ENCODE data around the gene NOD1. TPM values are rescaled to one million over a fixed set of nuclear protein-coding genes. Genes with fewer than 3 reads are reported as not detected.

NOD1 gene, protein sequence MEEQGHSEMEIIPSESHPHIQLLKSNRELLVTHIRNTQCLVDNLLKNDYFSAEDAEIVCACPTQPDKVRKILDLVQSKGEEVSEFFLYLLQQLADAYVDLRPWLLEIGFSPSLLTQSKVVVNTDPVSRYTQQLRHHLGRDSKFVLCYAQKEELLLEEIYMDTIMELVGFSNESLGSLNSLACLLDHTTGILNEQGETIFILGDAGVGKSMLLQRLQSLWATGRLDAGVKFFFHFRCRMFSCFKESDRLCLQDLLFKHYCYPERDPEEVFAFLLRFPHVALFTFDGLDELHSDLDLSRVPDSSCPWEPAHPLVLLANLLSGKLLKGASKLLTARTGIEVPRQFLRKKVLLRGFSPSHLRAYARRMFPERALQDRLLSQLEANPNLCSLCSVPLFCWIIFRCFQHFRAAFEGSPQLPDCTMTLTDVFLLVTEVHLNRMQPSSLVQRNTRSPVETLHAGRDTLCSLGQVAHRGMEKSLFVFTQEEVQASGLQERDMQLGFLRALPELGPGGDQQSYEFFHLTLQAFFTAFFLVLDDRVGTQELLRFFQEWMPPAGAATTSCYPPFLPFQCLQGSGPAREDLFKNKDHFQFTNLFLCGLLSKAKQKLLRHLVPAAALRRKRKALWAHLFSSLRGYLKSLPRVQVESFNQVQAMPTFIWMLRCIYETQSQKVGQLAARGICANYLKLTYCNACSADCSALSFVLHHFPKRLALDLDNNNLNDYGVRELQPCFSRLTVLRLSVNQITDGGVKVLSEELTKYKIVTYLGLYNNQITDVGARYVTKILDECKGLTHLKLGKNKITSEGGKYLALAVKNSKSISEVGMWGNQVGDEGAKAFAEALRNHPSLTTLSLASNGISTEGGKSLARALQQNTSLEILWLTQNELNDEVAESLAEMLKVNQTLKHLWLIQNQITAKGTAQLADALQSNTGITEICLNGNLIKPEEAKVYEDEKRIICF
- total RNA-seq: 10 to 100 TPM in 1 of 2 donors, 1 to 10 TPM in 1; 9.6 to 13.0 TPM

DNA sequence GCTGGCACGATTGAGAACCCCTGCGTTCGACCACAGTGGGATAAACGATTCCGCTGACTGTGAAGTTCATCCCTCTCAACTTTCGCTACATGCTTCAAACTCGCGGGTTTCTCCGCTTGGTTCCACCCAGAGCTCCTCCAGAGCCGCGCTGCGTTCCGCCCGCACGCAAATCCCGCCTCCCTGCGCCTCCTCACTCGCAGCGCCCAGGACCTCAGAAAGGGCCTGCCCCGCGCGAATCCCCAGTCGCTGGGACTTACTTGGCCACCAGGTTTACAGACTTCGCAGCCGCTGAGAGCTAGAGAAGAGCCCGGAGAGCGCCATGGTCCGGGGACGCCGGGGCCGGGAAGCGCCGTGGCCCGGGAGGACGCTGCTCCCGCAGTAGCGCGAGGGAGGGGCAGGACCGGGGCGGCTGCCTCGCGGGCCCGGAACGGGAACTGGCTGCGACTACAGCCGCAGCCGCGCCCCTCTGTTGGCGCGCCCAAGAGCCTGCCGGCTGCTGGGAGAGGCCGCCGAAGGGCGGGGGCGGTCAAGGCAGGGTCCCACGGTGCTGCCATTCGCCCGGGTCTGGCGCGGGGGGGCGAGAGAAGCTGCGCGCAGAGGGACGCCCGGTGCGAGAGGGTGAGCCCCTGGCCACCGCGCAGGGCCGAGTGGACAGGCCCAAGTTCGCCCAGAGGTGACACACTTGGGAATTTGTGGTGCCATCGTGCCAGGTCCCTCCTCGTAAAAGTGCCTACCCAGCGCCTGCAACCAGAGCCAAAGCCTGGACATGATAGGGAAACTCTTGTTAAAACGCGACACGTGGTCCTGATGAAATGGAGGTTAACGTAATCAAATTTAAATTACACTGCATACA, at the start of gene NOD1:
Gene NOD1 (minus strand): TSS at position 436 of the 853 bp plus-strand sequence. CDS start 21,863 bp downstream, outside the sequence.

DNA sequence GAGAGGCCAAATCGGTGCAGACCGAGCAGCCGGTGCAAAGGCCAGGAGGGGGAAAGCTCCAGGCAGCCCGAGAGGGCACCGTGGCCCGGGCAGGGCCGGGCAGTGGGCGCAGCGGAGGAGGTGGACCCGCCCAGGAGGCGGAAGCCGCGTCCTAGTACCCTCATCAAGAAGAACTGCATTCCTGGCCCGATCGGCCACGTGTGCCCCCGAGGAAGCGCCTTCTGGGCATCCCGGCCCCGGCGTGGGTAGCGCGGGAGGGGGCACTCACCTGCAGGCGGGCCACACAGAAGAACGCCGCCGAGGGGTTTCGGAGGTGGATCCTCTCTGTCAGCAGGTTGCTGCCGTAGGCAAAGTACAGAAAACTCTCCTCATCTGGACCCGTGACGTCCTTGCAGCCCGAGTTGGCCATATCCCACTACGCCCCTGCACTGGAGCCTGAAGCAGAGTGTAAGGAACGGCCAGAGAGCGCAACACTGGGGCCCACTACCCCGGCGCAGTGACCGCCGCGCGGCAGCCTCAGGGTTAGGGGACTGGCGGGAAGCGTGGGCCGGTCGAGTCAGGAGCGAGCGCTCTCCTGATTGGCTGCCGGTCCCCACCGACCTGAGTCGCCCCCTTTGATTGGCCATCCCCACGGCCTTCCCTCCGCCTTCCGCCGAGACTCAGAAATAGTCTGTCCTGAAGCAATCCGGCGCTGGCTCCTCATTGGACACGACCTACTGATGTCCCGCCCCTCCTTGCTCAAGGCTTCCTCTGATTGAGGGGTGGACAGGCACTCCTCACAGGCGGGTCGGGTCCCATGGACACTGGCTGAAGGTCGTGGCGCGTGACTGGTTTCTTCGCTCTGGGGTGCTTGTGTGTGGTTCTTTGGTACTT, 26.0 kb upstream of the NOD1 start, which contains the start of gene GGCT:
Gene GGCT (minus strand): TSS at position 529 of the 873 bp plus-strand sequence. CDS start 120 bp downstream, at position 409.

Other genes starting within 250 kb of the NOD1 start
- gene ZNRF2, start 194.2 kb downstream of the NOD1 start, total RNA-seq: 10 to 100 TPM; 16.0 to 18.2 TPM
- 10 to 100 TPM; 28.2 to 45.6 TPM for gene GGCT, start 26.0 kb upstream of the NOD1 start, total RNA-seq
- 100 to 1,000 TPM in 1 of 2 donors, 10 to 100 TPM in 1; 93.6 to 137 TPM for gene GARS1, start 116.1 kb upstream of the NOD1 start, total RNA-seq
- gene CRHR2, start 203.7 kb upstream of the NOD1 start, total RNA-seq: not detected

All from melanocyte of skin (primary cell).